ENCODE results near the gene GRM2.

The GRM2 gene

DNA sequence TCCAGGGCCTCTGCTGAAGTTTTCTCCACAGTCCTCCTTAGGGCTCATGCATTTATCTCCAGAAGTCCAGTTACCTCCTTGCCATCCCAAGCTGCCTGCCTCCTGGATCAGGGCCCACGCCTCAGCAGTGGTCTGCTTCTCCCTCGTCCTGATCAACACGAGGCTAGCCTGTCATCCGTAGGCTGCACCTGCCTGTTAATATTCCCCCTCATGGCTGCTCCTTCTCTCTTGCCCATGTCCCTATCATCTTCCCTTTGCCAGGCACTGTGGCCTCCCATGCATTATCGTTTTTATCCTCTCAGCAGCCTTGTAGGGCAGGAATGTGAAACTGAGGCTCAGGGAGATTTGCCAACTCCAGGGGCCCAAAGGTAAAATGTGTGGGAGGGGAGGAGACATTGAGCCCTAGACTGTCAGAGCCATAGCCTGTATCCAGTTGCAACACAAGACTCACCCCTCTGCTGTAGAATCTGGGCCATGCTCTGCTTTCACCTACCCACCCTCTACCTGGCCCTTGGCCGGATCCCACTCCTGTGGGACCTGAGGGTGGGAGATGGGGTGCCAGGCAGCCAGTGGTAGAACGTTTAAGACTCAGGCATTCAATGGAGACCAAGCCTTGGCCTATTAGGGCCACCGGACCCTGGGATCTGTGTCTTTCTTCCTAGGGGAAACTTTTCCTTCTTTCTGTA, 4.6 kb downstream of the GRM2 start:
- H3K4me3 ChIP-seq (ENCODE audit: low read length): no peak overlapping the region
- no peak for DNase-seq (ENCODE audit: low read depth)
- TF ChIP-seq, protein P1, sequence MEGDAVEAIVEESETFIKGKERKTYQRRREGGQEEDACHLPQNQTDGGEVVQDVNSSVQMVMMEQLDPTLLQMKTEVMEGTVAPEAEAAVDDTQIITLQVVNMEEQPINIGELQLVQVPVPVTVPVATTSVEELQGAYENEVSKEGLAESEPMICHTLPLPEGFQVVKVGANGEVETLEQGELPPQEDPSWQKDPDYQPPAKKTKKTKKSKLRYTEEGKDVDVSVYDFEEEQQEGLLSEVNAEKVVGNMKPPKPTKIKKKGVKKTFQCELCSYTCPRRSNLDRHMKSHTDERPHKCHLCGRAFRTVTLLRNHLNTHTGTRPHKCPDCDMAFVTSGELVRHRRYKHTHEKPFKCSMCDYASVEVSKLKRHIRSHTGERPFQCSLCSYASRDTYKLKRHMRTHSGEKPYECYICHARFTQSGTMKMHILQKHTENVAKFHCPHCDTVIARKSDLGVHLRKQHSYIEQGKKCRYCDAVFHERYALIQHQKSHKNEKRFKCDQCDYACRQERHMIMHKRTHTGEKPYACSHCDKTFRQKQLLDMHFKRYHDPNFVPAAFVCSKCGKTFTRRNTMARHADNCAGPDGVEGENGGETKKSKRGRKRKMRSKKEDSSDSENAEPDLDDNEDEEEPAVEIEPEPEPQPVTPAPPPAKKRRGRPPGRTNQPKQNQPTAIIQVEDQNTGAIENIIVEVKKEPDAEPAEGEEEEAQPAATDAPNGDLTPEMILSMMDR (conservative IDR thresholded peaks at IDR 0.05; ENCODE audit: low read depth, low read length): no peak

DNA sequence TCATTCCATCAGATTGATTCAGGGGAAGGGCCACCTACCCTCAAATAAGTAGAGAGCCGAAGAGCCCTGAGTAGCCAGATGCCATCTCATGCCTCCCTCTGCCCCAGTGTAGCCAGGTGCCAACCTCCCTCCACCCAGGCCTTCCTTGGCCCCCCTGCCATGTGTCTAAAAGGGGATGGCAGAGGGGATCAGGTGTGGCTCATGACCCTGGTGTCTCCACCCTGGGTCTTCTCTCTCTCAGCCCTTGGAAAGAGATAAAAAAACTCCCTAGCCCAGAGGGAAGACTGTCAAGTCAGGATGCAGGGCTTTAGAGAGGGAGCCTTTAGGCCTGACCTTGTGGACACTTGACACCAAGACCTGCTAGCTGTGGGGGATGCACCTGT, 5.2 kb downstream of the GRM2 start:
- H3K4me3 ChIP-seq (ENCODE audit: low read length): no peak overlapping the region
- no peak for DNase-seq (ENCODE audit: low read depth)
- TF ChIP-seq, protein P1 (conservative IDR thresholded peaks at IDR 0.05; ENCODE audit: low read depth, low read length): no peak

DNA sequence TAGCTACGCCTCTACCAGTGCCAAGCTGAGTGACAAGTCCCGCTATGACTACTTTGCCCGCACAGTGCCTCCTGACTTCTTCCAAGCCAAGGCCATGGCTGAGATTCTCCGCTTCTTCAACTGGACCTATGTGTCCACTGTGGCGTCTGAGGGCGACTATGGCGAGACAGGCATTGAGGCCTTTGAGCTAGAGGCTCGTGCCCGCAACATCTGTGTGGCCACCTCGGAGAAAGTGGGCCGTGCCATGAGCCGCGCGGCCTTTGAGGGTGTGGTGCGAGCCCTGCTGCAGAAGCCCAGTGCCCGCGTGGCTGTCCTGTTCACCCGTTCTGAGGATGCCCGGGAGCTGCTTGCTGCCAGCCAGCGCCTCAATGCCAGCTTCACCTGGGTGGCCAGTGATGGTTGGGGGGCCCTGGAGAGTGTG, 5.7 kb downstream of the GRM2 start:
- H3K4me3 ChIP-seq (ENCODE audit: low read length): no peak overlapping the region
- TF ChIP-seq, protein P1 (conservative IDR thresholded peaks at IDR 0.05; ENCODE audit: low read depth, low read length): no peak
- DNase-seq (ENCODE audit: low read depth): no peak

DNA sequence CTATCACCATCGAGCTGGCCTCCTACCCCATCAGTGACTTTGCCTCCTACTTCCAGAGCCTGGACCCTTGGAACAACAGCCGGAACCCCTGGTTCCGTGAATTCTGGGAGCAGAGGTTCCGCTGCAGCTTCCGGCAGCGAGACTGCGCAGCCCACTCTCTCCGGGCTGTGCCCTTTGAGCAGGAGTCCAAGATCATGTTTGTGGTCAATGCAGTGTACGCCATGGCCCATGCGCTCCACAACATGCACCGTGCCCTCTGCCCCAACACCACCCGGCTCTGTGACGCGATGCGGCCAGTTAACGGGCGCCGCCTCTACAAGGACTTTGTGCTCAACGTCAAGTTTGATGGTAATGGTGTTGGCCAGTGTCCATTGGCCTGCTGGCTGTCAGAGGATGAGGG, 6.1 kb downstream of the GRM2 start:
- DNase-seq (ENCODE audit: low read depth): no peak
- H3K4me3 ChIP-seq (ENCODE audit: low read length): no peak overlapping the region
- TF ChIP-seq, protein P1 (conservative IDR thresholded peaks at IDR 0.05; ENCODE audit: low read depth, low read length): no peak

DNA sequence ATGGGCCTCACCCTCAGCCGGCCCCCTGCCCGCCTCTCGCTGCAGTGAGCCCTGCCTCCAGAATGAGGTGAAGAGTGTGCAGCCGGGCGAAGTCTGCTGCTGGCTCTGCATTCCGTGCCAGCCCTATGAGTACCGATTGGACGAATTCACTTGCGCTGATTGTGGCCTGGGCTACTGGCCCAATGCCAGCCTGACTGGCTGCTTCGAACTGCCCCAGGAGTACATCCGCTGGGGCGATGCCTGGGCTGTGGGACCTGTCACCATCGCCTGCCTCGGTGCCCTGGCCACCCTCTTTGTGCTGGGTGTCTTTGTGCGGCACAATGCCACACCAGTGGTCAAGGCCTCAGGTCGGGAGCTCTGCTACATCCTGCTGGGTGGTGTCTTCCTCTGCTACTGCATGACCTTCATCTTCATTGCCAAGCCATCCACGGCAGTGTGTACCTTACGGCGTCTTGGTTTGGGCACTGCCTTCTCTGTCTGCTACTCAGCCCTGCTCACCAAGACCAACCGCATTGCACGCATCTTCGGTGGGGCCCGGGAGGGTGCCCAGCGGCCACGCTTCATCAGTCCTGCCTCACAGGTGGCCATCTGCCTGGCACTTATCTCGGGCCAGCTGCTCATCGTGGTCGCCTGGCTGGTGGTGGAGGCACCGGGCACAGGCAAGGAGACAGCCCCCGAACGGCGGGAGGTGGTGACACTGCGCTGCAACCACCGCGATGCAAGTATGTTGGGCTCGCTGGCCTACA, 8.5 kb downstream of the GRM2 start:
- no peak overlapping the region for H3K4me3 ChIP-seq (ENCODE audit: low read length)
- no peak for DNase-seq (ENCODE audit: low read depth)
- TF ChIP-seq, protein P1 (conservative IDR thresholded peaks at IDR 0.05; ENCODE audit: low read depth, low read length): no peak

DNA sequence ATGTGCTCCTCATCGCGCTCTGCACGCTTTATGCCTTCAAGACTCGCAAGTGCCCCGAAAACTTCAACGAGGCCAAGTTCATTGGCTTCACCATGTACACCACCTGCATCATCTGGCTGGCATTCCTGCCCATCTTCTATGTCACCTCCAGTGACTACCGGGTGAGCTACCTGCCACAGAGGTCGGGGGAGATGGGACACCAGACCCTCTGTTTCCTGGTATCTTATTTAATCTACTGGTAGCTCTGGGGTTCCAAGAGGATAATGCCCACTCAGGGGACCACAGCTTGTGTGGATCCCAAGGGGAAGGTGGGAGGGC, 9.1 kb downstream of the GRM2 start:
- DNase-seq (ENCODE audit: low read depth): no peak
- TF ChIP-seq, protein P1 (conservative IDR thresholded peaks at IDR 0.05; ENCODE audit: low read depth, low read length): no peak
- no peak overlapping the region for H3K4me3 ChIP-seq (ENCODE audit: low read length)

DNA sequence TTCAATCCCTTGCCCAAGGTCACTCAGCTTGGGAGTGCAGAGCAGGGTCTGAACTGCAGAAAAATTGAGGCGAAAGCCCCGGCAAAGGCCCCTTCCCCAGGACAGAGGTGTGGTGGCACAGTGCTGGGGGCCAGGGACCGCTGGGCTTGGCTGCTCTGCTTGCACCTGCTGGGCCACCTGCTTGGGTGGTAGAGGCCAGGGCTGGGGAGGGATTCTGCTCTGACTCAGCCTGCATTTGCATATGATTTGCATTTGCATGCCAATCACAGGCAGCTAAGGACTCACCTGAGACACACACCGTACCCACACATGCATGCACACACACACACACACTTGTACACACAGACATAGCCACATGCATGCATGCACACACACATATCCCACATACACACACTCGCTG, 9.9 kb downstream of the GRM2 start:
- no peak for DNase-seq (ENCODE audit: low read depth)

More for the DNA sequence above, 9.9 kb downstream of the GRM2 start:
- H3K4me3 ChIP-seq (ENCODE audit: low read length): no peak overlapping the region
- TF ChIP-seq, protein P1 (conservative IDR thresholded peaks at IDR 0.05; ENCODE audit: low read depth, low read length): no peak
